Testis (tissue), 3 donors: ENCODE data around the gene SUFU. TPM values are rescaled to one million over a fixed set of nuclear protein-coding genes. Genes with fewer than 3 reads are reported as not detected.

ENCODE experiments used
- DNase-seq: peaks from one replicate; pipeline ENCODE4 v3.0.0-alpha.2; 2019
- H3K27ac ChIP-seq, 2 donors: fragments of 200-600 bp; sonication (generic); one replicate each; pipeline ENCODE4 v1.5.1; 2019
- H3K27me3 ChIP-seq: fragments of 200-600 bp; sonication (generic); one replicate; pipeline ENCODE4 v1.5.1; 2019
- H3K36me3 ChIP-seq: fragments of 200-600 bp; sonication (generic); one replicate; pipeline ENCODE4 v1.5.1; 2017; ENCODE audit warnings: low read depth; ENCODE audit errors: missing control alignments
- H3K4me1 ChIP-seq: fragments of 200-600 bp; sonication (generic); one replicate; pipeline ENCODE4 v1.5.1; 2019
- H3K4me3 ChIP-seq, 2 donors: fragments of 200-600 bp; sonication (generic); one replicate each; pipeline ENCODE4 v1.5.1; 2017 to 2019
- H3K9me3 ChIP-seq: fragments of 200-600 bp; sonication (generic); one replicate; pipeline ENCODE4 v1.5.1; 2017
- POLR2A ChIP-seq: fragments of 450-650 bp; IDR thresholded peaks from one replicate; pipeline ENCODE4 v1.6.1; 2017; ENCODE audit warnings: antibody characterized with exemption, mild to moderate bottlenecking, moderate library complexity
- WGBS, 2 donors: methylation state at CpG; one replicate each; pipeline ENCODE4 v1.1.5; 2018; 5-methylcytosine and 5-hydroxymethylcytosine counted together
- intact Hi-C: fragments of 100-400 bp; cut with DNase I; formaldehyde crosslinking; loops from one replicate; pipeline ENCODE4 v1.15.1; 2023; ENCODE audit warnings: low total_unique reads
- polyA plus RNA-seq: library from polyadenylated mRNA; stranded (reverse); fragments of 350-450 nt; fragmentation: Illumina TruSeq; extraction: RNeasy Lipid Tissue Mini Kit (QIAGEN cat#74804); gene quantifications from one replicate; pipeline ENCODE4 v1.2.3, GENCODE V29; 2014; ENCODE audit warnings: low read depth, low replicate concordance; ENCODE audit not compliant: insufficient read depth
- total RNA-seq, 2 donors: library from RNA; depleted of rRNA; stranded (reverse); fragments of >200 nt; gene quantifications; one replicate each; pipeline ENCODE4 v1.2.3, GENCODE V29; 2016
- TF ChIP-seq, protein P1 (sequence below), 3 experiments: fragments of 450-650 bp in 2 of 3; fragments of 200-600 bp in 1 of 3; sonication (generic) in 1 of 3; IDR thresholded peaks; one replicate each; pipeline ENCODE4 v1.5.1; 2016 to 2019; ENCODE audit warnings: antibody characterized with exemption in 3 of 3, mild to moderate bottlenecking in 2 of 3, moderate library complexity in 1 of 3

SUFU gene
- total and polyA plus RNA-seq, 3 donors from 2014 or later, result 16.5 to 28.4 (median 22.9) TPM

DNA sequence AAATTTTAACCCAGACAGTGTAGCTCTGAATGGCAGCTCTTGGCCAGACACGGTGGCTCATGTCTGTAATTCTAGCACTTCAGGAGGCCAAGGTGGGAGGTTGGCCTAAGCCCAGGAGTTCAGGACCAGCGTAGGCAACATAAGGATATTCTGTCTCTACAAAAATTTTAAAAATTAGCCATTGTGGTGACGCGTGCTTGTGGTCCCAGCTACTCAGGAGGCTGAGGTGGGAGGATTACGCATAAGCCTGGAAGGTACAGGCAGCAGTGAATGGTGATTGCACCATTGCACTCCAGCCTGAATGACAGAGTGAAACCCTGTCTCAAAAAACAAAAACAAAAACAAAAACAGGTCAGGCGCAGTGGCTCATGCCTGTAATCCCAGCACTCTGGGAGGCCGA is 50.0 kb downstream of the SUFU start:
- DNase-seq, result no peak

GRCh38 chr10:102554531-102554930 is 50.8 kb downstream of the SUFU start:
- Histone ChIP-seq H3K9me3 (no peaks in the 10 kb centered on the region), H3K27me3 (no peaks in the 10 kb centered on the region), H3K36me3 (no peaks in the 10 kb centered on the region), H3K27ac (no peak overlapping the region), H3K4me1 (no peaks in the 10 kb centered on the region), H3K4me3 (no peak overlapping the region)
- intact Hi-C loops, result no loop called here
- 94 to 96% methylated on average over 5 of the region's 5 CpGs for WGBS, 2 donors
- TF ChIP-seq, protein P1, sequence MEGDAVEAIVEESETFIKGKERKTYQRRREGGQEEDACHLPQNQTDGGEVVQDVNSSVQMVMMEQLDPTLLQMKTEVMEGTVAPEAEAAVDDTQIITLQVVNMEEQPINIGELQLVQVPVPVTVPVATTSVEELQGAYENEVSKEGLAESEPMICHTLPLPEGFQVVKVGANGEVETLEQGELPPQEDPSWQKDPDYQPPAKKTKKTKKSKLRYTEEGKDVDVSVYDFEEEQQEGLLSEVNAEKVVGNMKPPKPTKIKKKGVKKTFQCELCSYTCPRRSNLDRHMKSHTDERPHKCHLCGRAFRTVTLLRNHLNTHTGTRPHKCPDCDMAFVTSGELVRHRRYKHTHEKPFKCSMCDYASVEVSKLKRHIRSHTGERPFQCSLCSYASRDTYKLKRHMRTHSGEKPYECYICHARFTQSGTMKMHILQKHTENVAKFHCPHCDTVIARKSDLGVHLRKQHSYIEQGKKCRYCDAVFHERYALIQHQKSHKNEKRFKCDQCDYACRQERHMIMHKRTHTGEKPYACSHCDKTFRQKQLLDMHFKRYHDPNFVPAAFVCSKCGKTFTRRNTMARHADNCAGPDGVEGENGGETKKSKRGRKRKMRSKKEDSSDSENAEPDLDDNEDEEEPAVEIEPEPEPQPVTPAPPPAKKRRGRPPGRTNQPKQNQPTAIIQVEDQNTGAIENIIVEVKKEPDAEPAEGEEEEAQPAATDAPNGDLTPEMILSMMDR (IDR thresholded peaks at IDR 0.05), result no peak
- no peak for TF ChIP-seq POLR2A
- no peak for DNase-seq

More for the DNA sequence above, 50.0 kb downstream of the SUFU start:
- intact Hi-C loops, result no loop called here
- Histone ChIP-seq H3K27ac (no peak overlapping the region), H3K27me3 (no peaks in the 10 kb centered on the region), H3K4me3 (no peak overlapping the region), H3K9me3 (no peaks in the 10 kb centered on the region), H3K4me1 (no peaks in the 10 kb centered on the region), H3K36me3 (no peaks in the 10 kb centered on the region)
- TF ChIP-seq, protein P1 (IDR thresholded peaks at IDR 0.05), result no peak
- TF ChIP-seq POLR2A, result no peak
- WGBS, 2 donors, result 97 to 98% methylated on average over 7 of the region's 7 CpGs

GRCh38 chr10:102555781-102556328 is 52.1 kb downstream of the SUFU start:
- intact Hi-C loops, result no loop called here
- Histone ChIP-seq H3K4me1 (no peaks in the 10 kb centered on the region), H3K27ac (no peak overlapping the region), H3K27me3 (no peaks in the 10 kb centered on the region), H3K9me3 (no peaks in the 10 kb centered on the region), H3K4me3 (no peak overlapping the region), H3K36me3 (no peaks in the 10 kb centered on the region)
- no peak for TF ChIP-seq POLR2A
- WGBS, 2 donors, result 72 to 74% methylated on average over 11 of the region's 11 CpGs
- no peak for DNase-seq

GRCh38 chr10:102557569-102557968 is 53.8 kb downstream of the SUFU start:
- Histone ChIP-seq H3K4me1 (no peaks in the 10 kb centered on the region), H3K9me3 (no peaks in the 10 kb centered on the region), H3K27me3 (no peaks in the 10 kb centered on the region), H3K27ac (no peak overlapping the region), H3K4me3 (no peak overlapping the region), H3K36me3 (no peaks in the 10 kb centered on the region)
- TF ChIP-seq, protein P1 (IDR thresholded peaks at IDR 0.05), result no peak
- no peak for TF ChIP-seq POLR2A
- 56 to 75% methylated on average over 2 of the region's 2 CpGs for WGBS, 2 donors
- intact Hi-C loops, result no loop called here
- DNase-seq, result no peak

DNA sequence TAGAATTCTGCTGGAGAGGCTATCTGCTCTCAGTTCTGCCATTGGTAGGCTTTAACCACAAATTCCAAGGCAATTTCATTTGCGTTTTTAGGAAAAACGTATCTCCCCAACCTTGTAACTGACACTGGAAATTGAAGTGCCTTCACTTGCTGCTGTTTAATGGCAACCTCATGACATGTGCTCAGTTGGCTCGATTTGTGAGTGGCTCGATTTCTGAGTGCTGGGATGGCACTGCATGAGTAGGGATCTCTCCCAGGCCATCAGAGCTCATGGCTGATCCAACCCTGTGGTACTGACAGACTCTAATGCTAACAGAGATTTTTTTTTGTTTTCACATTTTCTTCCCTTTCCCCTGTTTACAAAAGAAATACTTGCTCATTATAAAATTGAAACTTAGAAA is 56.0 kb downstream of the SUFU start:
- WGBS, 2 donors, result 77 to 85% methylated on average over 4 of the region's 4 CpGs
- Histone ChIP-seq H3K27me3 (no peaks in the 10 kb centered on the region), H3K27ac (no peak overlapping the region), H3K36me3 (no peaks in the 10 kb centered on the region), H3K4me1 (no peaks in the 10 kb centered on the region), H3K4me3 (no peak overlapping the region), H3K9me3 (no peaks in the 10 kb centered on the region)
- no peak for TF ChIP-seq POLR2A
- TF ChIP-seq, protein P1 (IDR thresholded peaks at IDR 0.05), result no peak
- intact Hi-C loops, result no loop called here
- no peak for DNase-seq
